GM13977 (cell line): ENCODE measurements around the gene OTP.

Experiments
- DNase-seq: peaks from one replicate; pipeline ENCODE4 v3.0.0; 2012; ENCODE audit warnings: low spot score
- CTCF ChIP-seq: IDR thresholded peaks from 2 replicates; pipeline ENCODE4 v1.5.1; 2012; ENCODE audit warnings: mild to moderate bottlenecking, control low read depth; ENCODE audit not compliant: insufficient read depth; ENCODE audit errors: extremely low read depth, missing control alignments
- in situ Hi-C: fragments of 300-500 bp; cut with MboI; formaldehyde crosslinking; loops from one replicate; pipeline ENCODE4 v1.12.0; 2022; ENCODE audit warnings: low sequenced_read_pairs, low pct_unique_long_range_greater_than_20kb, mixed read lengths, inconsistent platforms; ENCODE audit not compliant: unreplicated experiment

The OTP gene

DNA sequence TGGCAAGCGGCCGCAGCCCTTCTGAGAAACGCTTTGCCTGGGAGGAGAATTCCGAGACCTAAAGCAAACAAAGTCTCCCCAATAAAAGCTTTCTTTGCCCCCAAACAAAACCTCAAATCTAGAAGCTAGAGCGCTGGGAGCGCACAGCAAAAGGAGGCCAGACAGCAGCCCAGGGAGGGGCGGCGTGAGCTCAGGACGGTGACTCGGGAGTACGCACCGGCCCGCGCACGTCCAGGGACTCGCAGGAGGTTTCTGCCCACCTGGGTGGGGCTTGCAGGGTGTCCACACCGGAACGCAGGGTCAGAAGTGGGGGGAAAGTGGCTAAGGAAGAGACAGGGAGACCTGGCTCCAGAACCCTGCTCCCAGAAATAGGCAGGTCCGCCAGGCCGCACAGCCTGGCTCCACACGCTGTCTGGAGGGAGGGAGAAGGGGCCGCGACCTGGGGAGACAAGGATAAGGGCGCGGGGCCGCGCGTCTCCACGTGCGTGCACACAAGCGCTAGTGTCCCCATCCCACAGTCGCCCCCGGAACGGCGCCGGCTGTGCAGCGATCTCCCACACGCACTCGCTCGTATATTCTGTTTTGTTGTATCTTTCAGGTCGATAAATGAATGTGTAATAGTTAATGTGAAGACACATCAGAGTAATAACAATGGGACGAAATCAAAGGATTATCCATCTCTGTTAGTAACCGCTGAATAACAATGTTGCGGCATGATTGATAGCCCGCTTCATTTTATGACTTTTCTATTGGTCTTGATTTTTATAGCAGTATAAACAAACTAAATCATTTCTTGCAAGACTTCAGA, 2.3 kb upstream of the OTP start:
- in situ Hi-C loops: loop anchor here (25.0 kb wide), 1 partner anchor 347 kb away; no protein-coding TSS in a partner anchor
- no peak for TF ChIP-seq CTCF
- DNase-seq: no peak

DNA sequence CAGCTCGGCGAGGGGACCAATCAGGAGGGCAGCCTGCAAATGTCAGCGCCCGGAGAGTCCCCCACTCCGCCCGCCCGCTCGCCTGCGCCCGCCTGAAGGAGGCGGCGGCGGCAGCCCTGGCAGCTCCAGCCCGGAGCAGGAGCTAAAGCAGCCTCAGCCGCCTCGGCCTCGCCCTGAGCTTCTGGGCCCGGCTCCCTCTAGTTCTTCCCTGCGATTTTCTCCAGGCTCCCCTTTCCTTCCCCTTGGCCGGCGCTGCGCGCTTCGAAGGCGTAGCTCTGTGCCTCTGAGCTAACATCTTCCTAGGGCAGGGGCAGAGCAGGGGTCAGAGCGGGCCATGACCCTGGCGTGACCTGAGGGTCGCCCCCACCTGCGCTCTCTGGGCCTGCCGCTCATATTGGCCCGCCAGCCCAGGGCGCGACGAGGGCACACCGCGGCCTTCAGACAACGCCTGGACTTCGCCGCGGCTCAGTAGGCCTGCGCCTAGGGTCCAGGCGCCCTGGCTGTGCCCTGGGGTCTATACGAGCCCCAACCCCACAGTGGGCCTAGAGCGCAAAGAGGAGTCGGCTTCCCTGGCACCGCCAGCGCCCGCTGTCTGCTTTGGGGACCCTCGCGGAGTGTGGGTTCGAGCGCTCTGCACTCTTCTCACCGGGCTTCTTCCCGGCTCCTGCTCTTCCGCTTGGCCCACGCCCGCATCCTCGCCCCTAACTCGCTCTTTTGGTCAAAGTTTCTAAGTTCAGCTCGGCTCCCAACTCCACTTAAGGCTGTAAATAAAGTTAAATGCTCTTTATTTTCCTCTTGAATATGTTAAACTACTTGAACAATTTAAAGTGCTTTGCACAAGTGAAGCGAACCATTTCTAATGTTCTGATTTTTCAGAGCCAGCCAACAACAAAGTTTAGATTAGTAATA, 504 bp upstream of the OTP start:
- DNase-seq: peak; percentile 83
- no peak for TF ChIP-seq CTCF
- in situ Hi-C loops: loop anchor here (25.0 kb wide), 1 partner anchor 348 kb away; no protein-coding TSS in a partner anchor

GRCh38 chr5:77637170-77637997, 1.1 kb downstream of the OTP start:
- in situ Hi-C loops: loop anchor here (25.0 kb wide), 1 partner anchor 350 kb away; no protein-coding TSS in a partner anchor
- no peak for TF ChIP-seq CTCF
- DNase-seq: peak; percentile 49

DNA sequence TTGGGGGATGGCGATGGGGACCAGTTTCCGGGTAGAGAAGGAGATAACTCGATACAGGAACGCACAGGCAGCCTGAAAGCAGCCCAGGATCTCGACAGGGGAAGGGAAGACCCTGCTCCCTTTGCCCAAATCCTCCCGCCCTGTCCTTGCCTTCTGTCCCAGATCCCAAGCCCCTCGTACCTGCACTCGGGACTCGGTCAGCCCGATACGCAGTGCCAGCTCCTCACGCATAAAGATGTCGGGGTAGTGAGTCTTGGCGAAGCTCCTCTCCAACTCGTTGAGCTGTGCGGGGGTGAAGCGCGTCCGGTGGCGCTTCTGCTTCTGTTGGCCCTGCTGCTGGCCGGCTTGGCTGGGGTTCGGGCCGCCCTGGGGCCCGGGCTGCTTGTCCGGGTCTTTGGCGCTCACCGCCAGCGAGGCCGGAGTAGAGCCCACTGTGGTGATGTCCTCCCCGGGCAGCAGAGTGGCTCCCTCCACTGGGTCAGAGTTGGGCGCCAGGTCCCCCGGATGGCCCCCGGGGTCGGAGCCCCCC, 1.8 kb downstream of the OTP start:
- TF ChIP-seq CTCF: no peak
- no peak for DNase-seq
- in situ Hi-C loops: loop anchor here (25.0 kb wide), 1 partner anchor 351 kb away; no protein-coding TSS in a partner anchor

DNA sequence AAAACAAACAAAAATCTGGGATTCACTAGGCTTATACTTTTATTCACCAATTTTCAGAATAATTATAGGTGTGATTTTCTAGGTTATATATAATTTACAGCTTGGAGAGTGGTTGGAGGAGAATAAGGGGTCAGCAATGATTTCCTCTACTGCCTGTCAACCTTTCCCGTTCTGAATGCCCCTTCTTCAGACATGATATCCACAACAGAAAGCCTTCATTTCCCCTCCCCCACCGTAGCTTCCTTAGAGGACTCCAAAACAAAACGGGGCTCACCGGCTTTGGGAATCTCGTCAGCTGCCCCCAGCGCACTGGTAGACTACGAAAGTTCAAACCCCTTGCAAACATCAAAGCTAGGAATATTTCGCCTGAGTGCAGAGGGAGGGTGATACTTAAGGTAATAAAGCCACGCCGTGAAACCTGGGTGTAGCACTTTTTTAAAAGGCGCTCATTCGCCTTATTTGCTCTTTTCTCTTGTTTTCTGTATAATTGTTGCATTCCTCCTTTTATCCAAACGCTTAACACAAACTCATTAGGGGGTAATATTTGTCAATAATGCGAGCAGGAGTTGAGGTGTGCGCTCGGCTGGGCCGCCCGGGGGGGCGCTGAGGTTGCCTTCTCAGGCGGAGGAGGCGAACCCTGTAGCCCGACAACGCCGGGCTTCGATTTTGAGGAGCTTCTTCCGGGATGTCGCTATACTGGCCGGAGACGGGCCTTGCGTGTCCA, 2.4 kb downstream of the OTP start:
- in situ Hi-C loops: loop anchor here (25.0 kb wide), 1 partner anchor 351 kb away; no protein-coding TSS in a partner anchor
- no peak for DNase-seq
- TF ChIP-seq CTCF: no peak
